Upper lobe of right lung (tissue), 1 donor: ENCODE results near the gene LAMB2. TPM values are rescaled to one million over a fixed set of nuclear protein-coding genes. Genes with fewer than 3 reads are reported as not detected.

Experiments used
- ATAC-seq: fragments of 200-7000 bp; cut with Tn5 transposase; one replicate; pipeline ENCODE4 v1.9.1; 2020; ENCODE audit warnings: mild to moderate bottlenecking, moderate library complexity
- DNase-seq: peaks from one replicate; pipeline ENCODE4 v3.0.0-alpha.2; 2020
- H3K27ac ChIP-seq: fragments of 200-600 bp; one replicate; pipeline ENCODE4 v1.8.0; 2022
- H3K27me3 ChIP-seq: fragments of 200-600 bp; one replicate; pipeline ENCODE4 v1.8.0; 2022; ENCODE audit warnings: mild to moderate bottlenecking
- H3K36me3 ChIP-seq: fragments of 200-600 bp; one replicate; pipeline ENCODE4 v1.8.0; 2022
- H3K4me1 ChIP-seq: fragments of 200-600 bp; one replicate; pipeline ENCODE4 v1.8.0; 2022
- H3K4me3 ChIP-seq: fragments of 200-600 bp; one replicate; pipeline ENCODE4 v1.8.0; 2022; ENCODE audit warnings: mild to moderate bottlenecking
- H3K9me3 ChIP-seq: fragments of 200-600 bp; one replicate; pipeline ENCODE4 v1.8.0; 2022
- CTCF ChIP-seq: fragments of 200-600 bp; IDR thresholded peaks from one replicate; pipeline ENCODE4 v1.8.0; 2022; ENCODE audit warnings: antibody characterized with exemption
- intact Hi-C: fragments of 100-400 bp; cut with DNase I; formaldehyde crosslinking; loops from one replicate; pipeline ENCODE4 v1.11.0; 2022
- total RNA-seq: library from RNA; stranded (reverse); fragmentation: NEBNext Ultra II Directional; extraction: Animal tissue kit (Norgen Biotek cat#: 25700); gene quantifications from one replicate; pipeline ENCODE4 v1.2.1, GENCODE V29; 2021
- donor health status: DM: no; HTN: yes; CAD: no; lungs with severe emphysema.

The LAMB2 gene
- total RNA-seq, 1 donor from 2014 or later, result 489 TPM

GRCh38 chr3:49098429-49098828 lies 34.4 kb downstream of the LAMB2 start:
- DNase-seq (no peak), ATAC-seq (no peak)
- intact Hi-C loops, result no loop called here
- H3K9me3 ChIP-seq, result no peaks in the 10 kb centered on the region
- no peak overlapping the region for H3K4me3 ChIP-seq
- peaks cover 12% of the 10 kb centered on the region for H3K4me1 ChIP-seq
- H3K27ac ChIP-seq, result no peak overlapping the region
- no peak for TF ChIP-seq CTCF
- H3K36me3 ChIP-seq, result peaks cover 57% of the 10 kb centered on the region
- no peaks in the 10 kb centered on the region for H3K27me3 ChIP-seq

- peak within 1 kb of the TSS; percentile 89 for H3K27ac ChIP-seq
- H3K4me1 ChIP-seq, result peaks cover 32% of the 10 kb centered on the region
- DNase-seq (peak; percentile 98), ATAC-seq (peak; percentile 93)
- TF ChIP-seq CTCF, result peak; percentile 48
- H3K36me3 ChIP-seq, result peaks cover 23% of the 10 kb centered on the region
- peak within 1 kb of the TSS; percentile 77 for H3K4me3 ChIP-seq
- H3K9me3 ChIP-seq, result no peaks in the 10 kb centered on the region
- intact Hi-C loops, result no loop called here
- no peaks in the 10 kb centered on the region for H3K27me3 ChIP-seq
These were observed 38.7 kb downstream of the LAMB2 start, which contains the start of gene QRICH1 for GRCh38 chr3:49093853-49094767. Gene QRICH1, minus strand, starts transcription at chr3:49094071. Its CDS starts 17,054 bp downstream, at chr3:49077017.

GRCh38 chr3:49092938-49093852 lies 39.7 kb downstream of the LAMB2 start:
- ATAC-seq (peak; percentile 70), DNase-seq (peak; percentile 91)
- peaks cover 37% of the 10 kb centered on the region for H3K4me1 ChIP-seq
- TF ChIP-seq CTCF, result no peak
- no peaks in the 10 kb centered on the region for H3K9me3 ChIP-seq
- H3K4me3 ChIP-seq, result peak overlapping the region; percentile 77
- H3K27me3 ChIP-seq, result no peaks in the 10 kb centered on the region
- H3K36me3 ChIP-seq, result peaks cover 14% of the 10 kb centered on the region
- intact Hi-C loops, result no loop called here
- peak overlapping the region; percentile 89 for H3K27ac ChIP-seq

- Histone ChIP-seq H3K4me3 (no peak overlapping the region), H3K27ac (no peak overlapping the region), H3K9me3 (no peaks in the 10 kb centered on the region), H3K4me1 (no peaks in the 10 kb centered on the region), H3K36me3 (peaks cover 30% of the 10 kb centered on the region), H3K27me3 (no peaks in the 10 kb centered on the region)
- intact Hi-C loops, result no loop called here
- ATAC-seq (no peak), DNase-seq (no peak)
- no peak for TF ChIP-seq CTCF
These were observed 51.4 kb downstream of the LAMB2 start for GRCh38 chr3:49081429-49081828.

GRCh38 chr3:49079270-49079669 lies 53.6 kb downstream of the LAMB2 start:
- intact Hi-C loops, result no loop called here
- Histone ChIP-seq H3K27me3 (no peaks in the 10 kb centered on the region), H3K9me3 (no peaks in the 10 kb centered on the region), H3K27ac (no peak overlapping the region), H3K4me1 (no peaks in the 10 kb centered on the region), H3K36me3 (peaks cover 51% of the 10 kb centered on the region), H3K4me3 (no peak overlapping the region)
- no peak for DNase-seq
- no peak for TF ChIP-seq CTCF
- no peak for ATAC-seq
